Testis (tissue), 3 donors: ENCODE results near the gene GRAMD1B. TPM values are rescaled to one million over a fixed set of nuclear protein-coding genes. Genes with fewer than 3 reads are reported as not detected.

Experiments
- DNase-seq: peaks from one replicate; pipeline ENCODE4 v3.0.0-alpha.2; 2019
- H3K27ac ChIP-seq, 2 donors: fragments of 200-600 bp; sonication (generic); one replicate each; pipeline ENCODE4 v1.5.1; 2019
- H3K27me3 ChIP-seq: fragments of 200-600 bp; sonication (generic); one replicate; pipeline ENCODE4 v1.5.1; 2019
- H3K36me3 ChIP-seq: fragments of 200-600 bp; sonication (generic); one replicate; pipeline ENCODE4 v1.5.1; 2017; ENCODE audit warnings: low read depth; ENCODE audit errors: missing control alignments
- H3K4me1 ChIP-seq: fragments of 200-600 bp; sonication (generic); one replicate; pipeline ENCODE4 v1.5.1; 2019
- H3K4me3 ChIP-seq, 2 donors: fragments of 200-600 bp; sonication (generic); one replicate each; pipeline ENCODE4 v1.5.1; 2017 to 2019
- H3K9me3 ChIP-seq: fragments of 200-600 bp; sonication (generic); one replicate; pipeline ENCODE4 v1.5.1; 2017
- POLR2A ChIP-seq: fragments of 450-650 bp; IDR thresholded peaks from one replicate; pipeline ENCODE4 v1.6.1; 2017; ENCODE audit warnings: antibody characterized with exemption, mild to moderate bottlenecking, moderate library complexity
- WGBS, 2 donors: methylation state at CpG; one replicate each; pipeline ENCODE4 v1.1.5; 2018; 5-methylcytosine and 5-hydroxymethylcytosine counted together
- intact Hi-C: fragments of 100-400 bp; cut with DNase I; formaldehyde crosslinking; loops from one replicate; pipeline ENCODE4 v1.15.1; 2023; ENCODE audit warnings: low total_unique reads
- polyA plus RNA-seq: library from polyadenylated mRNA; stranded (reverse); fragments of 350-450 nt; fragmentation: Illumina TruSeq; extraction: RNeasy Lipid Tissue Mini Kit (QIAGEN cat#74804); gene quantifications from one replicate; pipeline ENCODE4 v1.2.3, GENCODE V29; 2014; ENCODE audit warnings: low read depth, low replicate concordance; ENCODE audit not compliant: insufficient read depth
- total RNA-seq, 2 donors: library from RNA; depleted of rRNA; stranded (reverse); fragments of >200 nt; gene quantifications; one replicate each; pipeline ENCODE4 v1.2.3, GENCODE V29; 2016
- TF ChIP-seq, protein P1 (sequence below), 3 experiments: fragments of 450-650 bp in 2 of 3; fragments of 200-600 bp in 1 of 3; sonication (generic) in 1 of 3; IDR thresholded peaks; one replicate each; pipeline ENCODE4 v1.5.1; 2016 to 2019; ENCODE audit warnings: antibody characterized with exemption in 3 of 3, mild to moderate bottlenecking in 2 of 3, moderate library complexity in 1 of 3

The GRAMD1B gene
- total and polyA plus RNA-seq, 3 donors from 2014 or later: 48.1 to 78.9 (median 48.9) TPM

DNA sequence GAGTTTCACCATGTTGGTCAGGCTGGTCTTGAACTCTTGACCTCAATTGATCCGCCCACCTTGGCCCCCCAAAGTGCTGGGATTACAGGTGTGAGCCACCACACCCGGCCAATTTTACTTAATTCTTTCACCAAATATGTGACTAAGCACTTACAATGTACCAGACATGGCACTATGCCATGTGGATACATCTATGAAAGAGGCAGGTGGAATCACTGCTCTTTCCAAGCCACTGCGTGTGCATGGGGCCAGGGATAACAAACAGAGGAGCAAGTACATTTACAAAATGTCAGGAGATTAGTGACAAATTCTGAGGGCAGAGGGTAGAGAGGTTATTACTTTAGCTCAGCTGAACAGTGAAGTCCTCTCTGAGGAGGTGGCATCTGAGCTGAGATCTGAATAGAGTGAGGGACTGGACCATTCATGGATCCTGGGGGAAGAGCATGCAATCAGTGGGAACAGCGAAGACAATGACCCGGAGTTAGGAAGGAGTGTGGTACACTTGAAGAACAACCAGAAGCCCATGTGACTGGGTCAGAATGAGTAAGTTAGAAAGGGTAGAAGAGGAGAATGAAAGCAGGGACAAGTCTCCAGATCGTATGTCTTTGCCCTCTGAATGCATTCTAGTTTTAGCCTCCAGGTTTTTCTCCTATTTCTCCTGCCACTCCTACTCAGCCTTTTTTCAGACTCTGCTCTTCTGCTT, 38.3 kb upstream of the GRAMD1B start:
- no peaks in the 10 kb centered on the region for H3K36me3 ChIP-seq
- TF ChIP-seq, protein P1, sequence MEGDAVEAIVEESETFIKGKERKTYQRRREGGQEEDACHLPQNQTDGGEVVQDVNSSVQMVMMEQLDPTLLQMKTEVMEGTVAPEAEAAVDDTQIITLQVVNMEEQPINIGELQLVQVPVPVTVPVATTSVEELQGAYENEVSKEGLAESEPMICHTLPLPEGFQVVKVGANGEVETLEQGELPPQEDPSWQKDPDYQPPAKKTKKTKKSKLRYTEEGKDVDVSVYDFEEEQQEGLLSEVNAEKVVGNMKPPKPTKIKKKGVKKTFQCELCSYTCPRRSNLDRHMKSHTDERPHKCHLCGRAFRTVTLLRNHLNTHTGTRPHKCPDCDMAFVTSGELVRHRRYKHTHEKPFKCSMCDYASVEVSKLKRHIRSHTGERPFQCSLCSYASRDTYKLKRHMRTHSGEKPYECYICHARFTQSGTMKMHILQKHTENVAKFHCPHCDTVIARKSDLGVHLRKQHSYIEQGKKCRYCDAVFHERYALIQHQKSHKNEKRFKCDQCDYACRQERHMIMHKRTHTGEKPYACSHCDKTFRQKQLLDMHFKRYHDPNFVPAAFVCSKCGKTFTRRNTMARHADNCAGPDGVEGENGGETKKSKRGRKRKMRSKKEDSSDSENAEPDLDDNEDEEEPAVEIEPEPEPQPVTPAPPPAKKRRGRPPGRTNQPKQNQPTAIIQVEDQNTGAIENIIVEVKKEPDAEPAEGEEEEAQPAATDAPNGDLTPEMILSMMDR (IDR thresholded peaks at IDR 0.05): no peak
- TF ChIP-seq POLR2A: no peak
- H3K27ac ChIP-seq: no peak overlapping the region
- H3K27me3 ChIP-seq: no peaks in the 10 kb centered on the region
- no peak for DNase-seq
- WGBS, 2 donors: 89 to 95% methylated on average over 6 of the region's 6 CpGs
- no peak overlapping the region for H3K4me3 ChIP-seq
- H3K4me1 ChIP-seq: no peaks in the 10 kb centered on the region
- intact Hi-C loops: no loop called here
- no peaks in the 10 kb centered on the region for H3K9me3 ChIP-seq

- H3K9me3 ChIP-seq: no peaks in the 10 kb centered on the region
- H3K36me3 ChIP-seq: no peaks in the 10 kb centered on the region
- TF ChIP-seq, protein P1 (IDR thresholded peaks at IDR 0.05): no peak
- no peak for TF ChIP-seq POLR2A
- no peak for DNase-seq
- H3K27me3 ChIP-seq: no peaks in the 10 kb centered on the region
- no peak overlapping the region for H3K4me3 ChIP-seq
- intact Hi-C loops: no loop called here
- H3K27ac ChIP-seq: no peak overlapping the region
- H3K4me1 ChIP-seq: no peaks in the 10 kb centered on the region
These were observed 37.6 kb upstream of the GRAMD1B start for GRCh38 chr11:123392431-123392830.

- Histone ChIP-seq H3K27ac (no peak overlapping the region), H3K4me3 (no peak overlapping the region), H3K27me3 (no peaks in the 10 kb centered on the region), H3K9me3 (no peaks in the 10 kb centered on the region), H3K4me1 (no peaks in the 10 kb centered on the region), H3K36me3 (no peaks in the 10 kb centered on the region)
- TF ChIP-seq, protein P1 (IDR thresholded peaks at IDR 0.05): no peak
- TF ChIP-seq POLR2A: no peak
- intact Hi-C loops: no loop called here
- WGBS, 2 donors: 64 to 79% methylated on average over 3 of the region's 3 CpGs
- no peak for DNase-seq
These were observed 37.2 kb upstream of the GRAMD1B start for GRCh38 chr11:123392844-123393243.

GRCh38 chr11:123393312-123393927, 36.6 kb upstream of the GRAMD1B start:
- no peaks in the 10 kb centered on the region for H3K36me3 ChIP-seq
- no peak overlapping the region for H3K4me3 ChIP-seq
- WGBS, 2 donors: 67 to 70% methylated on average over 6 of the region's 6 CpGs
- no peak for DNase-seq
- no peaks in the 10 kb centered on the region for H3K27me3 ChIP-seq
- no peak for TF ChIP-seq POLR2A
- TF ChIP-seq, protein P1 (IDR thresholded peaks at IDR 0.05): no peak
- H3K4me1 ChIP-seq: no peaks in the 10 kb centered on the region
- no peaks in the 10 kb centered on the region for H3K9me3 ChIP-seq
- no peak overlapping the region for H3K27ac ChIP-seq
- intact Hi-C loops: no loop called here
